NCI-H146 treated with DMSO at 0.1 percent for 48 hours (cell line): Measurements from ENCODE around the gene MAP4K2.
"Not testable (repeated sequence)": the region's sequence is repeated elsewhere in the genome, so short reads cannot be mapped to it uniquely, and the experiment has no call there.

Source experiments
- DNase-seq: peaks from one replicate; lab custom pipeline; 2025; ENCODE audit not compliant: unreplicated experiment; lab: John Stamatoyannopoulos, UW

The MAP4K2 gene

DNA sequence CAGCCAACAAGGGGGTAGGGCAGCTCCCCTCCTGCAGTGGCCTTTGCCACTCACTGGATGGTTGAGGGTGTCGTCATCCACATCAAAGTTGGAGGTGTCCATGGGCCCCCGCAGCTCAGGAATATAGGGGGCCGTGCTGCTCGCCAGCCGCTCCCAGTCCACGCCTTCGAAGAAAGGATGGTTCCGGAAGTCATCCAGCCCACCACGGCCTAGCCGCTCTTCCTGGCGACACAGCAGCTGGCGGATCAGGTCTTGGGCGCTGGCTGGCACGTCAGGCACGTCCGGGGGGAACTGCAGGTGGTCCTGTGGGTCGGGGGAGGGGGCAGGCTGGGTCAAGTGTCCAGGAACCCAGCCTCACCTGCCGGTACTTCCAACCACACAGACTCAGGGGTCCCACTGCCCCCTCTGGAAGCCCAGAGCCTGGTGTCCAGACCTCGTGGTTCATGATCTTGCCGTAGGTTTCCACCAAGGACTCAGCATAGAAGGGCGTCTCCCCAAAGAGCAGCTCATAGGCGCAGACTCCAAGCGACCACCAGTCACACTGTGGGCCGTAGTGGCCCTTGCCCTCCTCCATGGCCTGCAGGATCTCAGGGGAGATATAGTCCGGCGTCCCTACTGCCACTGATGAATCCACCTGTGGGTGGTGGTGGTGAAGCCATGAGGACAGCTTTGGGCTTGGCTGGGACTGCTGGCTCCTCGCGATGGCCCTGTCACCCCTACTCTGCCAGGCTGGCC is 35.8 kb upstream of the MAP4K2 start:
- no peak for DNase-seq

DNA sequence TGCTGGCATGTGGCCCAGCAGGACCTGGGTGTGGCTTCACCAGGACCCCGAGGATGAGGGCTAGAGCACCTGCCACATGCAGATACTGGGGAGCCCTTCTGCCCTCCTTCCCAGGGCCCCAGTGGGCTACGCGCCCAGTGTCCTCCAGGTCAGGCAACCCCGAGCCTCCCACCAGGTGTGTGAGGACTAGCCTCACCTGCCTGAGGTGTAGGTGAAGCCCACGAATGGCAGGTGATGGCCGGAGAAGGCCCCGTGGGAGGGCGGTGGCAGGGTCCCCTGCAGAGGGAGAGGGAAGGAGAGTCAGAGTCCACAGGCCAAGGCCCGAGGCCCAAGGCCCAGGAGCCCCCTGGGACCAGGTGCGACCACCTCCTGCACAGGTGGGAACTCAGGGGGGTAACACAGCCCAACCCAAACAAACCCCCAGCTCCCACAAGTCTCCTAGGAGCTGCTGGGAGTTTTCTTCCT is 34.9 kb upstream of the MAP4K2 start:
- no peak for DNase-seq

DNA sequence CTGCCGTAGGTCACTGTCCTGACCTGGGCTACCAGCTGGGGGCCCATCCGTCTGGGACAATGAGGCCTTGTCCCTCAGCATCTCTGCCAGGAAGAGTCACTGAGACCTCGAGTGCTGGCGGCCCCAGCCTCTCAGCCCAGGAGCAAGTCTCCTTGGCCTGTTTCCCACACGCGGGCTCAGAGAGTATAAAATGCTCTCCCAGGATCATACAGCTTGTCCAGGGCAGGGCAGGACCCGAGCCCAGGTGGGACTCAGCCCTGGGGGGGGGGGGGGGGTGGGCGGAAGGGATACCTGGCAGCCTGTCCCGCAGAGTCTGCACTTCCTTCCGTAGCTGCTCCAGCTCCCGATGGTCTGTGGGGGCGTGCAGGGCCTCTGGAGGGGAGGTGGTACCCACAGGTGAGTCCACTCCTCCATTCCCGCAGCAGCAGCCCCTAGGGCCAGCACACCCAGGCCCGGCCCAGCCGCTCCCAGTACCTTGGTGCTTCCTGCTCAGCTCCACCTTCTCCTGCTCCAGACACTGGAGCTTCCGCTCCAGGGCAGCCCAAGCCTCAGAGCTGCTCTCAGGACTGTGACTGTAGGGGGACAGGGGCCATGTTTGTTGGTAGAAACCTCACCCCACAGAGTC is 33.5 kb upstream of the MAP4K2 start:
- no peak for DNase-seq

DNA sequence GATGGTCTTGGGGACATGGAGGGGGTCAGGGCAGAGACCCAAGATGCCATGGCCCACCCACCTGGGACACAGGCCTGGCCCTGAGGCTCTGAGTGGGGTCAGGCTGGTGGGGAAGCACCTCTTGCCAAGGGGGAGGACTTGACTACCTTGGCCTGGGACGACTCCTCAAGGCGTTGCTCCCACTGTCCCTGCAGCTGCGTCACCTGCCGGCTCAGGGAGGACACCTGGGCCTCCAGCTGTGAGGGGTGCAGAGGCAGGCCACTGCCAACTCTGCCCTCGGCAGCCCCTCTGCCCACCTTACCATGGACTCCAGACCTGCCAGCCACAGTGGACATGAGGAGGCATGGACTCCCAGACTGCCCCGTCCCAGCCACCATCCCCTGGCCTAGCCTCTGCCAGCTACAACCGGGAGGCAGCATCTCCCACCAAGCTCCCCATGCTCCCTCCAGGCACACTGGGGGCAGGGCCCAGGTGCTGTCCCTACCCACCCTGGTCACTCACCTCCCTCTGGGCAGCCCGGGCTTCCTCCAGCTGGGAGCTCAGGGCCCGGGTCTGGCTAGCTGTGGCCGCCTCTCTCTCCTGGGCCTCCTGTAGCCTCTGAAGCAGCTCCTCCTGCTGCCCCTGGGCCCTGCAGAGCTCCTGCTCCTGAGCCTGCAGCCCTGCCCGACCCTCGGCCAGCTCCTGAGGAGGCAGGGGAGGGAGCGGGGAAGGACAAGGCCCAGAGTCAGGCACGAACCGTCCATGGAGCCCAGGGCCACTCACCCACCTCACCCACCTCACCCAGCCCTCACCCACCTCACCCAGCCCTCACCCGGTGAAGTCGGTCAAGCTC is 32.8 kb upstream of the MAP4K2 start:
- no peak for DNase-seq

DNA sequence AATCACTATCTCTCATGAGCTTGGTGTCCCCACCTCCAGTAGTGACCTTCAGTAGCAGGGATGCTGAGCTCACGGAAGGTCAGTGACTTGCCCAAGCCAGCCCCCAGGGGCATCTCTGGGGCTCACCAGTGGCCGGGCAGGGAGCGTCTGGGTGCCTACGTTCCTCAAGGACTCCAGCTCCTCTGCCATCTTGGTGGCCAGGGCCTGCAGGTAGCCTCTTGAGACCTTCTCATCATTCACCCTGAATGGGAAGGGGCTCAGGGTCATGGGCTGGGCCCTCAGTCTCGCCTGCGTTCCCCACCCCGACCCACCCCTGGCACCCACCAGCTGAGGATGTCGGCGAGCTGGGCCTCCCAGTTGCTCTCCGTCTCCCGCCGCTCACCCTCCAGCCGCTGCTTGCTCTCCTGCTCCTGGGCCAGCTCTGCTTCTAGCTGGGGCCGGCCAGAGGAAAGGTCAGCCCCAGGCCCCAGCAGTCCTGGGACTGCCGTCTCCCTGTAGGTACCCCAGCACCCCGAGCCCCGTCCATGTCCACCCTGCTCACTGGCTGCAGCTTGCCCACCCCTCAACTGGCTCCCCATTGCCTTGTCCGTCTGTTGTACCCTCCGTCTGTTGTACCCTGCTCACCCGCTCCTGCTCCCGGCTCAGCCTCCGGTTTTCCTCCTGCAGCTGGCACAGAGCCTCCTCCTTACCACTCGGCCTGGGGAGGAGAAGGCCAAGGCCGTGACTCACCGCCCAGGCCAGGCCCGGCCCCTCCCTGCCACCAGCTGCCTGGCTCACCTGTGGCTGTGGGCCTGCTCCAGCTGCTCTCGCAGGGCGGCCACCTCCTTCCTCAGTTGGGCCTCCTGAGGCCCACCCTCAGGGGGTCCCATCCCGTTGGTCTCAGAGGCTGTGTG is 32.0 kb upstream of the MAP4K2 start:
- DNase-seq: no peak

DNA sequence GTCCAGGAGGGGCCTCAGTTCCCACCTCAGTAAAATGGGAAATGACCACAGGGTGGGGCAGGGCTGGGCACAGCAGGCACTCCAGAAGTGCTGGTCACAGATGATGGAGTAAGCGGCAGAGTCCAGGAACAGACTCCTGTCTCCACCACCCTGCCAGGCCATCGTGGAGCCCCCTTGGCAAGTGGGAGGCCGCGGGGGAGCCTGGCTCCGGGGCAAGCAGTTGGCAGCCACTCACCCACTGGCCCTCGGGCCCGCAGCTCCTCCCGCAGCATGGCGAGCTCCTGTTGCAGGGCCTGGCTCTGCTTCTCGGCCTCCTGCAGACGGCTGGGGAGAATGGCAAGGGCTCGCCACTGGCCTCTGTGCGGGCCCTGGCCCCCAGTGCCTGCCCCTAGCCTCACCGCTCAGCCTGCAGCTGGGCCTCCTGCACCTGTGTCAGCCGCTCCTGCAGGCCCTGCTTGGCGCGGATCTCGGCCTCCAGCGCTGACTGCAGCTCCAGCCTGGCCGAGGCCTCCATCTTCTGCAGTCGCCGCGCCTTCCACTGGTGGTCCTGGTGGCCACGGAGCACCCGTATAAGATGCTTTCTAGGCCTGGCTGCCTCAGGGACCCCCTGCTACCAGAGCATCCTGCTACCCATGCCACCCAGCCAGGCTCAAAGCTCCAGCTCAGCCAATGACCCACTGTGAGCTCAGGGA is 31.2 kb upstream of the MAP4K2 start:
- DNase-seq: no peak

DNA sequence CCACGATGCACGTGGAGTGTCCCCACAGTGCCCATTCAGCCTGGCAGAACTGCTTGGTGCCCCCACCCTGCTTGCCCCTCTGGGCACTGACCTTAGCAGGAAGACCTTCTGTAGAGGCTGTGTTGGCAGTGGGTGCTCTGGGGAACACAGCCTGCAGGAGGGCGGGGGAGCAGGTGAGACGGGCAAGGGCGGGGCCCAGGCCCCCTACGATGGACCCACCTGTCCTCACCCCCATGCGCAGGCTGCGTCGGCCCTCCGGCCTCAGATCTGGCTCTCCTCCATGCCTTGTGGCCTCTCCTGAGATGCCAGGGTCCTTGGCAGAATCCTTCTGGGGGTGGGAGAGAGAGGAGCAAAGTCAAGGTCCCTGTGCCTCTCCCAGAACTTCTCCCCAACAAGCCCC is 30.5 kb upstream of the MAP4K2 start:
- no peak for DNase-seq

DNA sequence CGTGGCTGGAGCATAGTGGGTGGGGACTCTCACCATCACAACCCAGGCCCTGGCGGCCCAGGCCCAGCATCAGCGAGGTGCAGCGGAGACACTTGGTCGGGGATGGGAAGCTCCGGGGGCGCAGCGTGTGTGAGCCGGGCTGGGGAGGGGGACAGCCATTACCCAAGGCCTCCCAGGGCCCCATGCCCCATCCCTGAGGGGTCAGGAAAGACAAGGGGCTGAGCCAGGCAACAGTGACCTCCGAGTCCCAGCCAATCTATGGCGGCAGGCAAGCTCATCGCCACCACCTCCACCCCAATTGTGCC is 30.1 kb upstream of the MAP4K2 start:
- no peak for DNase-seq

DNA sequence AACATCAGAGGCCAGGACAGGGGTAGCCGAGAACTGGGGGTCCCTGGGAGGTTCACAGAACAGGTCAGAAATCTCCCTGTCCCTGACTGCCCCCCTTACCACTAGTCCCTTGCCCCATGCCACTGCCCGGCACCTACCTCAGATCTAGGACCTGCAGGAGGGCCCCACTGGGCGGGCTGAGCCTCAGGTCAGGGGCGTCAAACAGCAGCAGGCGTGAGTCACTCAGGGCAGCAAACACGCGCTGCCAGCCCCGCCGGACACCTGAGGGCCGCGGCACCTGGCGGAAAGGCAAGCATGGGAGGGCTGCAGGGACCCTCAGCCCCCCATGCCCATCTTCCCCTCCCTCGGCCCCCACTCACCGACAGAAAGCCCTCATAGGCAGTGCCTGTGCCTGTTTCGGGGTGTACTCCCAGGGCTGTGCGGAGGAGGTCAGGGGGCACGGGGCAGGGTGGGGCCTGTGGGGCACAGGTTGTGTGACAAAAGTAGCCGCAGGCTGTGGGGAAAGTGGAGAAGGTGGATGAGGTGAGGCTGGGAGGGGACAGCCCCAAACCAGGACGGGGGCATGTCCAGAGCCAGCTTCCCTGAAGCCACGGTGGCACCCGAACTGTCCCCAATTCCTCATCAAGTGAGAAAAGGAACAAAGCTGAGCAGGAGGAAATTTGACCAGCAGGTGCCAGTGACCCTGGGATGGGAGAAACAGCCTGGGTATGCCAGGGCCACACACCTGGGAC is 29.6 kb upstream of the MAP4K2 start:
- DNase-seq: no peak

DNA sequence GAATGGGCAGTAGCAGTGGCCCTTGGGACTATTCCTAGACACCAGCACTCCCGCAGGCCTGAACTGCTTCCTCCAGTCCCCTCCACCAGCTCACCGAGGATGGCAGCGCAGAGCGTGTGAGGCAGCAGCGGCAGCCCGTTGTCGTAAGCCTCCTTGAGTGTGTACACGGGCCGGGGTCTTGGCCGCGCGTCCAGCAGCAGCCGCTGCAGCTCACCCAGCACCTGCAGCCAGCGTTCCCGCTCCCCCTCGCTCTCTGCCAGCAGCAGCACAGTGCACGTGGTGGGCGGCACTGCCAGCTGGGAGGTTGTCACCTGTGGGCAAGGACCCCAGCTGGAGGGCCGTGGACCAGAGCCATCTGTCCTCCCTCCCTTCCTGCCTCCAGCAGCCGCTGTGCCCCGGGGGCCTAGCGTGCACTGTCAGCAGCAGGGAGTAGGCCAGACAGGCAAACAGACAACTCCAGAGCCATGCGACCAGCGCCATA is 28.4 kb upstream of the MAP4K2 start:
- DNase-seq: no peak

DNA sequence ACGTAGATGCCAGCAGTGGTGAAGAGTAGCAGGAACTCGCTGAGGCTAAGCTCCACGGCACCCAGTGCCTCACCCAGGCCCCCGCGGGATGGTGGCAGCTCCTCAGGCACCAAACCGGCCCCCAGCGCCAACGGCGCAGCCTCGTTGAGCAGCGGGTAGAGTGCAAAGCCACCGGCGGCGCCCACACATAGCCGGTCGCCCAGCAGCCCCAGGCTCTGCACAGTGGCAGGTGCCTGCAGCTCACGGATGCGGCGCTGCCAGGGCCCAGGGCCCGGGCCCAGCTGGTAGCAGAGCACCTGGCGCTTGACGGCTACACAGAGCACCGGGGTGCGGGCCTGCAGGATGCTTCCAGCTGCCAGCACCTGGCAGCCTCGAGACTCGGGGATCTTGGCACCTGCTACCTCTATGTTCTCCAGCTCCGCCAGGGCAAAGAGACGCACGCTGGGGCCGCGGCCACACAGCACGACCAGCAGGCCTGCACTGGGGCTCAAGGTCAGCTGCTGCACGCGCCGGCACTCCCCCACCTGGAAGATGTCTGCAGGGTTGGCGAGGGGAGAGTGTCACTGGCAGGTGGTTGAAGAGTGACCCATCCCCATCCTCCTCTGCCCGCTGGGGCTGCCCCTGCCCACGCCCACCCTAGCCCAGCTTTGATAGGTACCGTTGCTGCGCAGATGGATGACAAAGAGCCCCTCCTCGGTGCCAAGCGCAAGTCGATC is 26.7 kb upstream of the MAP4K2 start:
- no peak for DNase-seq

DNA sequence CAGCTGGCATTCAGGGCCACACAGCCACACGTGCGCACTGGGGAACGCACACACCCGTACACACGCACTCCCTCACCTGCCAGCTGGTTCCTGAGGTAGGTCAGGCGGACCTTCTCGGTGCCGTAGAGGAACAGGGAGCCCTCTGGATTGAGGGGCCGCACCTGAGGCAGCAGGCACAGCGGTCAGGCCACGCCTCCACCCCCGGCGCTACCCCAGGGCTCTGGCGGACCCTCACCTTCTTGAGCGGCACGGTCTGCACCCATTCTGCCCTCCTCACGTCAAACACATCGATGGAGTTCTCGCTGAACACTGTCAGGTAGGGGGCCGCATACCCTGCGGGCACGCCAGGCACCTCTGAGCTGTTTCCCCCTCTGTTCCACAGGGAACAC is 24.4 kb upstream of the MAP4K2 start:
- no peak for DNase-seq

DNA sequence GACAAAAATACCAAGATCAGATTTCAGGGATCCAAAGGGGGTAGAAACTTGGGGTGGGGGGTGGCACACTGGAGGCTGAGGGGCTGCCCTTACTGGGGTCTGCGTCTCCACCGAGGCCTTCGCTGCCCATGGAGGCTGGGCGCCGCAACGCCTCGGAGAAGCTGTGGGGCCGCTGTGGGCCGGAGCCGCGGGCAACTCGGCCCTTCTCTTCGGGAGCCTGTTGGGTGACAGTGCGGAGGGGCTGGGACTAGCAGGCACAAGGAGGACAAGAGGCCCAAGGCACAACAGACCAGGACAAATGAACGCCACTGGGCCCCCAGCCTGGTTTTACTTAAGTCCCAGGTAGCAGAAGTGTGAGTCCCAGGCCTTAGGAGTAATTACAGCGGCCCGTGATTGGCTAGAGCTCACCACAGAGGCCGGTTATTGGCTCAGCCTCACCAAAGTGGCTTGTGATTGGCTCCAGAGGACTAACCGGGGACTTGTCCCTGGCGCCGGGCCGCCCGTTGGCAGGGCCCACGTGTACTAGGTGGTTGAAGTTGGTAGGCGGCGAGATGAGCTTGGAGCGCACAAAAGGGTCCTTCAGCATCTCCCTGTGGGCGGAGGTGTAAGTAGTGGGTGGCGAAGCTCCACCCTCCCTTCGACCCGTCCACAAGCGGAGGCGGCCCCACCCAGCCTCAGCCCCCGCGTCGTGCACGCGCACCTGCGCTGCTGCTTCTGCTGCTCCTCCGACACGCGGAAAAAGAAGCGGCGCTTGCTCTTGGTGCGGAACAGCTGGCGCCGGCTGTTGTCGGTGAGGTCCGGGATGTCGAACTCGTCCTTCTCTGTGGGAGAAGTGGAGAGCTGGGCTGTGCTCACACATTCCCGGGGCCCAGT is 23.8 kb upstream of the MAP4K2 start:
- DNase-seq: no peak

DNA sequence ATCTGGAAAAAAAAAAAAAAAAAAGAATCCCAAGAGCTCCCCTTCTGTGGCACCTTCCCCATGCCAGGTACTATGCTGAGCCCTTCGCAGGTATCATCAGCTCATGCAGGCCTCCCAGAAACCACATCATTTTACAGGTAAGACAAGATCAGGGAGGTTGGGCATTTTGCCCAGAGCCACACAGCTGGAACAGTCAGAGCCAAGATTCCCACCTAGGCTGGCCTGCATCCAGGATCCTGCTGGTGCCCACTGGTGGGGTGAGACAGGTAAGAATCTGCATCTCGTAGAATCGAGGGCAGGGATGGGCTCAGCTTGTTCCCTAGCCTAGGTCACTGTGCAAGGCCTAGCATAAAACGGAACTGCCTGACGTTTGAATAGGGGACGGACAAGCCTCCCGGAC is 23.0 kb upstream of the MAP4K2 start:
- DNase-seq: no peak

DNA sequence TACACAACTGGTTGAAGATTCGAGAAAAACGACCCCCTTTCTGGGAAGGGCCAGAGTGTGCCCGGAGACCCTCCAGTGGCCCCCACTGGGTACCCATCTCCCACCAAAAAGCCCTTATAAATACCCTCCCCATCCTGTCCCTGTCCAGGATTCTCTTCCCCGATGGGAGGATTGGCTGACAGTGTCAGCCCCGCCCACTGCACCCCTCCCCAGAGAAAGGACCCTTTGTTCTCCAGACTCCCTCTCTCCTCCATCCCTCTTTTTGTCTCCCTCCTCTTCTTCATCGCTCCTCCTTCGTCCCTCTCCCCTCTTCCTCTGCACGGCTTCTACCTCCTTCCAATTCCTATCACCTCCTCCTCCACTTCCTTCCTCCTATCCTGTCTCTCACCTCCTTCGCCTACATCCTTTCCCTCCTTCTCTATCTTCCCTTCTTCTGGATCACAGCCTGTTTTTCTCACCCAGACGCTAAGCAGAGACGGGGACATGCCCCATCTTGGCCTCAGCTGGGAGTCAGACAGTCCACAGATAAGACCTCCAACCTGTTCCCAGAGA is 20.6 kb upstream of the MAP4K2 start:
- DNase-seq: no peak

DNA sequence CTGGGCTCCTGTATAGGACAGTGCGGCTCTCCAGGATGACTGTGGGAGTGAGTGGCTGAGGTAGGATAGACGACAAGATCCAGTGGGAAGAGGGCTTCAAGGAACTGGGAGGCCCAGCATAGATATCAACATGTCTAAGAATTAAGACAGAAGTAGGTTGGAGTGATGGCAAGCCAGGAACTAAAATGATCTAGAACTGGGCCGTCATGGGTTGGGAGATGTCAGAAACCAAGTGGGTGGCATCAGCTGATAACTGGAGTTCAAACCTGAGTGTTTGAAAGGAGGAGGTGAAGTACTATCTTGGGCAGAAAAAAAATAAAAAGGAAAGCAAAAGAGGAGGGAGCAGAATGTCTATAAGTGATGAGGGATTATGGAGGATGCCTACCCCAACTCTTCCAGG is 14.5 kb upstream of the MAP4K2 start:
- DNase-seq: no peak

DNA sequence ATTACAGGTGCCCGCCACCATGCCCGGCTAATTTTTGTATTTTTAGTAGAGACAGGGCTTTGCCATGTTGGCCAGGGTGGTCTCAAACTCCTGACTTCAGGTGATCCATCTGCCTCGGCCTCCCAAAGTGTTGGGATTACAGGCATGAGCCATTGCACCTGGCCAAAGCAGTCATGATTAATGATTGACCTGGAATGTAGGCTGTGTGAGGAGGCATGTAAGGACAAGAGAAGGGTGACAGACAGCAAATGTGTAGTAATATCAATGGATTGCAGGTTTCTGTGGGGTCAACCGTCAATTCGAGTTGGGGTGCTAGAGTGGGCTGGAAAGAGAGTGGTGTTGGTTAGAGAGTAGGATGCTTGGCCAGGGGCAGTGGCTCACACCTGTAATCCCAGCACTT is 12.4 kb upstream of the MAP4K2 start:
- DNase-seq: not testable (repeated sequence)

DNA sequence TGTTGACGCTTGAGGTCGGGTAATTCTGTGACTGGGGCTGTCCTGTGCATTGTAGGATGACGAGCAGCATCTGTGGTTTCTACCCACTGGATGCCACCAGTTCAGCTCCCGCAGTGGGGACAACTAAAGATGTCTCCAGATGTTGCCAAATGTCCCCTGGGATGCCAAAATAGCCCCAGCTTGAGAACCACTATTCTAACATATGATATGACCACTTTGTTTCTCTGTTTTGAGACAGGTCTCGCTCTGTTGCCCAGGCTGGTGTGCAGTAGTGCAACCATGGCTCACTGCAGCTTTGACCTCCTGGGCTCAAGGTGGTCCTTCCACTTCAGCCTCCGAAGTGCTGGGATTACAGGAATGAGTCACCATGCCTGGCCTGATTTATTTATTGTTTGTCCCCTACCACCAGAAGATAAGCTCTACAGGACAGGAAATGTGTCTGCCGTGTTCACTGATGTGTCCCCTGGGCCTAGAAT is 11.7 kb upstream of the MAP4K2 start:
- DNase-seq: no peak
